Activated gamma-delta T cell treated with Interleukin-2 at 50 U/mL for 16 hours (primary cell): Measurements from ENCODE around the gene LRRTM4.

Source experiments
- DNase-seq: peaks from one replicate; pipeline ENCODE4 v3.0.0-alpha.2; 2020

Gene LRRTM4

GRCh38 chr2:77469106-77469505 is 53.1 kb downstream of the LRRTM4 start:
- DNase-seq: no peak

DNA sequence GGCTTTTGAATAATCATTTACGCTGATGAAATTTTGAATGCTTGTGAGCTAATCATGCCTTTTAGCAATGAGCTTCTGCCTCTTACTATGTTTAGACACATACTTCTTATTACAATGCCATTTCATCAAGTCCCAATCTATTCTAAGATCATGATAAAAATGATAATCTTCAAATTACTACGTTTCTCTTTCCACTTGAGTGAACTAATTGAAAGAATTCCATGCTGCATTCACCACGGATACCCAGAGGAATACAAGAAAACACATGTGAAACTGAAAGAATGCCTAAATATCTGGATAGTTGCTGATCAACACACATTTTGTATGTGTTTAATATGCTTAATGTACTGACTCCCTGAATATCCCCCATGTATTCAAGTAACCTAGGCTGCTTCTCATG is 62.3 kb downstream of the LRRTM4 start:
- no peak for DNase-seq

DNA sequence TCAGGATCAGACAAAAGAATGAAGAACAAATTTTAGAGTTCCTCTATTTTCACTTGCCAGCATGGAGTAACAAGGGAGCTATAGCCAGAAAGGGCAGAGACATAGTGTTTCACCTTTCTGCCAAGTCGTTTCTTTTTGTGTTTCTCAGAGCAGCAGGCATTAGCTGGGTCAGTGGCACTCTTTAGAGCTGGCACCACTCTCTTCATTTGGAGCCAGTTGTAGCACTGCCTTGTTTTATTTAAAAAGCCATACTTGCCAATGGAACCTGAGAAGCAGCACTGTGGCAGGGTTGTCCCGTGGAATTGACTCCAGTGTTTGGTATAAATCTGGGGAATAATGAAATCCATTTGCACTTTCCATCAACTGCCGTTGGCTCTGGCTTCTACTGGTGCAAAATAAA is 64.0 kb downstream of the LRRTM4 start:
- no peak for DNase-seq

DNA sequence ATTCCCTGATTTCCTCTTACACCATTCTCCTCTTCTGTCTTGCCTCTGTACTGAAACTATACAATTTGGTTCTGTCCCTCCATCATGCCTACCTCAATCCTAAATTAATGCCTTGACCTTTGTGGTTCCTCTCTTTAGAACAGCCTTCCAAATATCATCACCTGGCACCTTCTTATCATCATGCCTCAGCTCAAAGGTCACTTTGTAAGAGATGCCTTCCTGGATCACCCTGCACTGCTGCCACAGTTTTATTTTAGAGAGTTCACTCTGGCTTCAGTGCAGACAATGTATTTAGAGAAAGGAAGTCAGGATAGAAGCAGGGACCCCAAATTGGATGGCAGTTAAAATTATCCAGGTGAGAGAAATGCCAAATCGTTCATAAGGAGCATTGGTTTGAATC is 64.5 kb downstream of the LRRTM4 start:
- no peak for DNase-seq

GRCh38 chr2:77443076-77443475 is 79.1 kb downstream of the LRRTM4 start:
- no peak for DNase-seq

GRCh38 chr2:77434880-77435279 is 87.3 kb downstream of the LRRTM4 start:
- no peak for DNase-seq

GRCh38 chr2:77428946-77429345 is 93.2 kb downstream of the LRRTM4 start:
- no peak for DNase-seq

DNA sequence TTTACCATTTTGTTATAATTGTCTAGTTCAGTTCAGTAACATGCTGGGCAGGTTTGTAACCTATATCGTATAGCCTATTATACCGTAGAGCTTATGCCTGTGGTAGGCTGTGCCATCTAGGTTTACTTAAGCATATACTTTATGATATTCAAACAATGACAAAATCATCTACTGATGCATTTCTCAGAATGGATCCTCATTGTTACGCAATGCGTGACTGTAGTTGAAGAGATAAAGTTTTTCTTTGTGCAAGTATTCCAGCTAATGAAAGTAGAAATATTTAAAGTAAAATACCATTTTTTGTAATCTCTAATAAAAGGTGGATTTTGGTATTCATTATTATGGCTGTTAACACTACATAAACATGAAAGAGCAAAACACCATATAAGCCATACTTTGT is 100.2 kb downstream of the LRRTM4 start:
- no peak for DNase-seq

GRCh38 chr2:77418537-77418936 is 103.6 kb downstream of the LRRTM4 start:
- no peak for DNase-seq

GRCh38 chr2:77404189-77404588 is 118.0 kb downstream of the LRRTM4 start:
- no peak for DNase-seq

DNA sequence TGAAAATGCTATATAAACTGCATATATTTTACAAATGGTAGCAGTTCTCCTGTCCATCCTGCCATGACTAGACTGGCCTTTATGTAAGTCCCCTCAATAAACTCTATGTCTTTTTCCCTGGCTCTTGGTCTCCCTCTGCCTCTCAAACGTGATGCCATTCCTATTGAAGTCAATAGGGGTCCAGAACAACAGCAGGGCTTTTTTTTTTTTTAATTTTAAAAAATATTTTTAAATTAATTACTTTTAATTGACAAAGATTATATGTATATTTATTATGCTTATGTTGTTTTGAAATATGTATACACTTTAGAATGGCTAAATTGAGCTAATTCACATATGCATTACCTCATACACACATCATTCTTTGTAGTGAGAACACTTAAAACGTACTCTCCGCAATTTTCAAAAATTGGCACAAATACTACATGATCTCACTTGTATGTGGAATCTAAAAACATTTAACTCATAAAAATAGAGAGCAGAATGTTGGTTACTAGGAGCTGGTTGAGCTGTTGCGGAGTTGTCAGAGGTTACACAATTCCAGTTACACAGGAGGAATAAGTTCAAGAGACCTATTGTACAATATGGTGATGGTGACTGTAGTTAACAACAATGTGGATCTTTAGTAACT is 123.1 kb downstream of the LRRTM4 start:
- DNase-seq: no peak

GRCh38 chr2:77397763-77398162 is 124.4 kb downstream of the LRRTM4 start:
- DNase-seq: no peak

- DNase-seq: no peak
Observed at GRCh38 chr2:77395011-77395410, 127.2 kb downstream of the LRRTM4 start.

GRCh38 chr2:77391119-77391518 is 131.1 kb downstream of the LRRTM4 start:
- DNase-seq: no peak

GRCh38 chr2:77387324-77387723 is 134.9 kb downstream of the LRRTM4 start:
- DNase-seq: no peak

DNA sequence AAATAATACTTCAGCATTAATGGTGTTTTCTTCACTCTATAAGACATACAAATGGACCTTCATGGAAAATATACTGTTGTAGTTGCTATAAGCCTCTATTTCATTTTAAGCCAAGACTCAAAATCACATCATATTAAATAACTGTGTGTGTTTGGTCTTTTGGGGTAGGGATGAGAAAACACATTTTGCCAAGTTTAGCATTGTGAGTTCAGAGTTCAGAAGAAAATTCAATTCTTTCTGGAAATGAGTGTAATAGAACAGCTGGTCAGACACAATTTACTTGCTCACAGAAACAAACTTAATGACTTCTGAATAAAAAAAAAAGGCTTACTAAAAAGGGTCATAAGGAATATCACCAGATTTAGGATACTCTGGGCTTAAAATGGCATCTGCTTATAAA is 149.5 kb downstream of the LRRTM4 start:
- DNase-seq: no peak

DNA sequence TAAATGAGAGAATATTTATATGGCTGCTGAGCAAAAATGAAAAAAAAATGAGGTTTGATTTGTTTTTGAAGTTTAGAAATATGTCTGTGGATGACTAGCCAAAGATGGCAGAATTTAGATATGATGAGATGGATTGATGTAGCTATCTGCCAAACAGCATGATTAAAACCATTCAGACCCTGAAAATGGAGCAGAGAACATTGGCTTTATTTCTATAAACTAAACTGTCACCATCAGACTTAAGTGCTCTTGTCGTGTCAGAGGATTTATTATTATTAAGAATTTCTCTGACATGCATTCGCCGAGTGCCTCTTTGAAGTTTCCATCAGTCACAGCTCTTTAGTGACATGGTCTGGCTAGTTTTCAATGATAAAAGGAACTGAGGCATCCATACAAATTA is 151.7 kb downstream of the LRRTM4 start:
- no peak for DNase-seq

DNA sequence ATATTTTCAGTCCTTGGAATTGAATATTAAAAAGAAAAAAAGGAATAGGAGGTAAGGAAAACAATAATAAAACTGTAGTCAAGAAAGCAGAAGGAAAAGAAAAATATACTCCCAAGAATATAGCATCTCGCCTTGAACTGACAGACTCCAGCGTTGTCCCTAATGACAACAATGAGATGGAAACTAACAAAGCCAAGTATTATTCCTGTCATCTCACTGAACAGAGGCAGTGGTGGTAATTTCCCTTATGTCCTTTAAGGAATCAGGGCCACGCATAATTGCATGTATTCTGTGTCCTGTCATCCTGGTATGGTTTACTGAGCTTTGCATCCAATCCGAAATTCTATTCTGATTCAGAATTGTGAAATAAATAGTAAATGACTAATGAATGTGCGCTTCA is 158.9 kb downstream of the LRRTM4 start:
- DNase-seq: no peak

- DNase-seq: no peak
Observed at GRCh38 chr2:77348821-77349220, 173.4 kb downstream of the LRRTM4 start.

DNA sequence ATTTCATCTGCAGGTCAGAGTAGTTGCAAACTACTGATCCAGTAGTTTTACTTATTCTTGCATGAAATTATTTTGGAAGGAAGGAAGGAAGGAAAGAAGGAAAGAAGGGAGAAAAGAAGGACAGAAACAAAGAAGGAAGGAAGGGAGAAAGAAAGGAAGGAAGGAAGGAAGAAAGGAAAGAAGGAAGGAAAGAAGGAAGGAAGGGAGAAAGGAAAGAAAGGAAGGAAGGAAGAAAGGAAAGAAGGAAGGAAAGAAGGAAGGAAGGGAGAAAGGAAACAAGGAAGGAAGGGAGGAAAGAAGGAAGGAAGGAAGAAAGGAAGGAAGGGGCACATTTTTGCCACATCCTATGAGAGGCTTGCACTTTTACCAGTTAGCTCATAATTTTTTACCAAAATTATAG is 186.2 kb downstream of the LRRTM4 start:
- DNase-seq: no peak

DNA sequence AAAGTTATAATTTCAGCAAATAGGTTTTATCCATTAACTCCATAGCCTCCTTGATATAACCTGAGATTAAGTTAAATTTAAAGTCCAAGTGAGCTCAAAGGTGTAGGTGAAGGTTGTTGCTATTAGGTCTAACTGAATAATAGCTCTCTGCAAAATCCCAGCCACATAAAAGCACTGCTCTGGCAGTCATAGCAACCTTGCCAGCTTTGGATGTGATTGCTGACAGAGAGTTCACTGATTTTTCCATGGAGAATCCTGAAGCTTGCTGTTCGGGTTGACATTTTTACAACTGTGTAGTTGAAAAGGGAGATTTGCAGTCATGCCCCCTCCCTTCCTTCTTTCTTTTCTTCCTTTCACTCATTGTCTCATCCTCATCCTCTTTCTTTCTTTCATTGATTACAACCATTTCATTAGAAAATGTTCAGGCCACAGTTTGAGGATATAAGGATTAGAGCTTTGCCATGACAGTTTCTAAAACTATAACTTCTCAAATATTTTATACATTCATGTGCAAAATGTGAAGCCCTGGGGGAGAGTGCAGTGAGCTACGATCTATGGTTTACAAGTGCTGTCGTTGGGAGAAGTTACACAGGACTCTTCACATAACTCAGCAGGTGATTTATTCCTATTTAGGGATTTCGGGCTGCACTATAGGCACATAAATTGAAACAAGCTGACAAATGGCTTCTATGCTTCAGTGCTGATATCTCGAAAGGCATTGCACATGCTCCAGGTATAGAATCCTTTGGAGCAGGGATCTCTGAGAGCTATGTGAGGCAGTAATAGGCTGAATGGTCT is 193.8 kb downstream of the LRRTM4 start:
- no peak for DNase-seq

DNA sequence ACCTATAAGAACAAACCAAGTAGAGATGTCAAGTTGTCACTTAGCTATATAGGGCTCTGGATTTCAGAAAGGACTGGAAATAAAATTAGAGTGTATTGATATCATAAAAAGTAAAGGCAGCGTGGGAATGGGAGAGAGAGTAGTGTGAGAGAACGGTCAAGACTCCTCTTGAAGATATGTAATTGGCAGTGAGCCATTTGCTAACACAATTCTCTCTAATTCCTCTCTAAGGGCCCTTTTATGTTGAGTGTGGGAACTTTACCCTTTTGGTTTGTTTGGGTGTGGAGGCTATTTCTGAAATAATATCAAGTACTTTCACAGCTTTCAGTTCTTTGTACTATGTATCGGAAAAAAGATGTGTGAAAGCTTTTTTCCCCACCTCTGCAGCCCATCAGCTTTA is 196.8 kb downstream of the LRRTM4 start:
- DNase-seq: no peak

GRCh38 chr2:77322431-77322830 is 199.7 kb downstream of the LRRTM4 start:
- no peak for DNase-seq

DNA sequence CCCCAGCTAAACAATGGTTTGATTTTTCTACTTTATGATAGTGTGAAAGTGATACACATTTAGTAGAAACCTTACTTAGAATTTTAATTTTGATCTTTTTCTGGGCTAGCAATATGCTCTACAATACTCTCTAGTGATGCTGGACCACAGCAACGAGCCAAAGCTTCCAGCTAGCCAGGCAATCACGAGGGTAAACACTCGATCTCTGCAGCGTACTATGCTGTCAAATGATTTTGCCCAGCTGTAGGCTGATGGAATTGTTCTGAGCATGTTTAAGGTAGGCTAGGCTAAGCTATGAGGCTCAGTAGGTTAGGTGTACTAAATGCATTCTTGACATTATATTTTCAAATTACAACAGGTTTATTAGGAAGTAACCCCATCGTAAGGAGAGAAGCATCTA is 207.5 kb downstream of the LRRTM4 start:
- no peak for DNase-seq

GRCh38 chr2:77310416-77310815 is 211.8 kb downstream of the LRRTM4 start:
- no peak for DNase-seq
